ENCODE data around the gene MFAP3L. TPM values are rescaled to one million over a fixed set of nuclear protein-coding genes. Genes with fewer than 3 reads are reported as not detected.

The MFAP3L gene
- polyA plus RNA-seq, 3 donors: 0.01 to 0.18 TPM; not detected in 1

- Mint-ChIP-seq H3K9me3 (peaks cover 0 to 2% (median 0%) of the 10 kb centered on the region in 7 donors), H3K27ac (peak overlapping the region in 1 of 7 donors; percentile 27), H3K4me1 (peaks cover 19% of the 10 kb centered on the region), H3K36me3 (no peaks in the 10 kb centered on the region), H3K27me3 (ENCODE audit: low read depth in 3 of 3) (peaks cover 33 to 40% (median 38%) of the 10 kb centered on the region in 3 donors), H3K4me3 (no peak overlapping the region)
- no peak overlapping the region for H3K4me2 ChIP-seq (replicated peaks; ENCODE audit: extremely low read depth, low read length, poor library complexity, severe bottlenecking)
- H4K20me1 ChIP-seq (ENCODE audit: insufficient read depth, low read length): no peaks in the 10 kb centered on the region
- no peak for TF ChIP-seq CTCF (IDR thresholded peaks at IDR 0.05)
- no peak overlapping the region for H2AFZ ChIP-seq (ENCODE audit: insufficient read depth, low read depth, low read length, poor library complexity, severe bottlenecking)
- H3K27ac ChIP-seq (ENCODE audit: low read depth in 1 of 2, low read length in 2 of 2): no peak overlapping the region
- no peak overlapping the region for H3K9ac ChIP-seq (ENCODE audit: insufficient read depth, low read length, poor library complexity, severe bottlenecking)
- H3K79me2 ChIP-seq (ENCODE audit: insufficient read depth, low read length): no peaks in the 10 kb centered on the region
- H3K4me3 ChIP-seq (replicated peaks in 1 of 3; ENCODE audit: low read depth in 2 of 3, low read length in 3 of 3): no peak overlapping the region
- 93% methylated on average over 11 of the region's 12 CpGs for WGBS (ENCODE audit: insufficient coverage)
- no peak for DNase-seq
- no peaks in the 10 kb centered on the region for H3K36me3 ChIP-seq (replicated peaks in 1 of 2; ENCODE audit: control insufficient read depth in 1 of 2, insufficient read depth in 2 of 2, low read length in 2 of 2)
- H3K4me1 ChIP-seq (ENCODE audit: control insufficient read depth in 1 of 2, insufficient read depth in 2 of 2, low read length in 2 of 2): peaks cover 19 to 20% of the 10 kb centered on the region in 2 donors
- H3K27me3 ChIP-seq (ENCODE audit: control insufficient read depth in 2 of 2, insufficient read depth in 2 of 2, low read length in 2 of 2): peaks cover 23 to 32% of the 10 kb centered on the region in 2 donors
- intact Hi-C loops (cut with micrococcal nuclease): no loop called here
- H3K9me3 ChIP-seq (replicated peaks in 1 of 2; ENCODE audit: control insufficient read depth in 1 of 2, insufficient read depth in 1 of 2, low read length in 2 of 2): no peaks in the 10 kb centered on the region
Observed at GRCh38 chr4:170003071-170004070, 22.8 kb downstream of the MFAP3L start.

GRCh38 chr4:170001745-170002267, 24.4 kb downstream of the MFAP3L start:
- Mint-ChIP-seq H3K27ac (no peak overlapping the region), H3K27me3 (ENCODE audit: low read depth in 3 of 3) (peaks cover 27 to 33% (median 27%) of the 10 kb centered on the region in 3 donors), H3K4me1 (peaks cover 4% of the 10 kb centered on the region), H3K4me3 (no peak overlapping the region), H3K9me3 (peaks cover 0 to 2% (median 0%) of the 10 kb centered on the region in 7 donors), H3K36me3 (no peaks in the 10 kb centered on the region)
- Histone ChIP-seq H3K4me1 (ENCODE audit: control insufficient read depth in 1 of 2, insufficient read depth in 2 of 2, low read length in 2 of 2) (peaks cover 4% of the 10 kb centered on the region in 2 donors), H2AFZ (ENCODE audit: insufficient read depth, low read depth, low read length, poor library complexity, severe bottlenecking) (no peak overlapping the region), H3K9me3 (replicated peaks in 1 of 2; ENCODE audit: control insufficient read depth in 1 of 2, insufficient read depth in 1 of 2, low read length in 2 of 2) (no peaks in the 10 kb centered on the region), H3K4me2 (replicated peaks; ENCODE audit: extremely low read depth, low read length, poor library complexity, severe bottlenecking) (no peak overlapping the region), H3K27ac (ENCODE audit: low read depth in 1 of 2, low read length in 2 of 2) (no peak overlapping the region), H3K36me3 (replicated peaks in 1 of 2; ENCODE audit: control insufficient read depth in 1 of 2, insufficient read depth in 2 of 2, low read length in 2 of 2) (no peaks in the 10 kb centered on the region), H3K27me3 (ENCODE audit: control insufficient read depth in 2 of 2, insufficient read depth in 2 of 2, low read length in 2 of 2) (peaks cover 19 to 22% of the 10 kb centered on the region in 2 donors), H3K4me3 (replicated peaks in 1 of 3; ENCODE audit: low read depth in 2 of 3, low read length in 3 of 3) (no peak overlapping the region), H3K9ac (ENCODE audit: insufficient read depth, low read length, poor library complexity, severe bottlenecking) (no peak overlapping the region), H3K79me2 (ENCODE audit: insufficient read depth, low read length) (no peaks in the 10 kb centered on the region), H4K20me1 (ENCODE audit: insufficient read depth, low read length) (no peaks in the 10 kb centered on the region)
- intact Hi-C loops (cut with micrococcal nuclease): no loop called here
- DNase-seq: no peak
- no peak for TF ChIP-seq CTCF (IDR thresholded peaks at IDR 0.05)
- 38% methylated on average over 1 of the region's 5 CpGs for WGBS (ENCODE audit: insufficient coverage)
